HG02588 (cell line): ENCODE results near the gene NBAS.

ENCODE experiments used
- ATAC-seq: cut with Tn5 transposase; IDR thresholded peaks from one replicate; pipeline ENCODE4 v1.9.1; 2021; ENCODE audit warnings: mild to moderate bottlenecking, moderate library complexity; ENCODE audit not compliant: unreplicated experiment

The NBAS gene

DNA sequence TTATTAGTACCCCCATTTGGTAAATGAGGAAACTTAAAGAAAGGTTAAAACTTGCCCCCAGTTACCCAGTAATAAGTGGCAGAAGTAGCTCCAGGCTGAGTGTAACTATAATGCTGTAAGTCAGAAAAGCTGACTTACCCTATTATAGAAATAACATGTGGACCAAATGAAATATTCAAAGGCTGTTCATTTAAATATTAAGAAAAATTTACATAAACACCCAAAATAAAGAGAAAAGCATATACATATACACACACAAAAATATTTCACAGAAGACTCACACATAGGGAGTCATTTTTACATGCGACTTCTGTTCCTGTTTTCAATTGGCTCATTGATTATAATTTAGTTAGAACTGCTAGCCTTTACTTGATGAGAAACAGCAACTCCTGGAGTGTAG lies 189.1 kb downstream of the NBAS start:
- ATAC-seq = no peak

DNA sequence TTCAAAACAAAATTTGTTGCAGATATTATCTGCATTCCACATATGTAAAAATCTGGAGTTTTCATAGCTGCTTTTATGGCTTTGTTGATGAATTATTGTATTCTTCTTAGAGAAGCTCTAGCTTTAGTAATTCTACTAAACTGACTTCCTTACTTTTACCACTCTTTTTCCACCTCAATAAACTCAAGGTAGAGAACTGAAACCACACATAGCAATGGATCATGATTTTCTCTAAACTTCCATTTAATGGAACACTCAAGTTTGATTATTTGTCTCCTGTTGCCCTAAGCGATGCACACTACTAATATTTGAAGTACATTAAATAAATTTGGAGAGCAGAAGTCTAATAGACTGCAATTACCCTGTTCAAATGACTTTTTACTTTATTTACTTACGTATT lies 192.0 kb downstream of the NBAS start:
- no peak for ATAC-seq

DNA sequence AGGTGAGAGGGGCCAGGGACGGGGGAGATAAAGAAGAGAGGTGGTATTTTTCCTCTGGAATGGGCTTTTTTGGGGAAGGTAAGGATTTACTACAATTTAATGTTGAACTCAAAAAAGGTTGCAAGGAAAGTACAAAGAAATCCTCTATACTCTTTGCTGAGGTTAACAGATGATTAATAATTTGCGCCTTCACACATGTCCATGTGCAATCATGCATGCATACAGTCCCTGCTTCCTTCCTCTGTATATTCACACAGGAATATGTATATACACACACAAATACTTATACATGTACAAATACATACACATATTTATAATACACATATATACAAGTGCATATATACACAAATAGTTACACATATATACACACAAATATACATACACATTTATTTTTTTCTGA lies 193.4 kb downstream of the NBAS start:
- ATAC-seq = no peak

DNA sequence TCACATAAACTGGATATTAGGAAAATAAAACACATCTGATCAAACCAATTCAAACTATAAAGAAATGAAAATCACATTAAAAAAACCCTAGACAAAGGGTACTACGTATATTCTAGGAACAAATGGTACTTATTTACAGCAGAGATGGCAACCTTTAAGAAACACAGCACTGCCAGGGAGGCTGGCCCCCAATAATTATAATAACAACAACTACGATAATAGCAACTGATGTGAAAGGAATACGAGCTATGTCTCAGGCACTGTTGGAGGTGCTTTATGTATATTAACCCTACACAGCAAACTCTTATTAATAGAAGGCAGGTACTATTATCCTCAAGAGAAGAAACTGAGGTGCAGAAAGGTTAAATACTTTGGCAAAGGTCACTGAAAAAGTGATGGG lies 193.9 kb downstream of the NBAS start:
- no peak for ATAC-seq

DNA sequence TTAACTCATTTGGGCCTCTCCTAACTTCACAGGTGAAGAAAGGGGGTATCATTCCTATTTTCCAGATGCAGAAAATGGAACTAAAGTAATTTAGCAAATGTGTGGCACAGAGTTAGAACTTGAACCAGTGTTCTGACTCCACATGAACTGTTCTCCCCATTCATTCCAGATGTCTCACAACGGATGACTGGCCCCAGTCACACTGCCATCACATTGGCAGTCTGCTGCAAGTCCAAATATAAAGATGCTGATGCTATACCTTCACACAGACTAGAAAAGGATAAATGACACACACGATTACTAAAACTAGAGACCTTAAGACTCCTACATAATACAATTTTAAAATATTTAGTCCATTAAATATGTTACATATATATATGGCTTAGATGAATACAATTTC lies 195.7 kb downstream of the NBAS start:
- ATAC-seq = no peak

DNA sequence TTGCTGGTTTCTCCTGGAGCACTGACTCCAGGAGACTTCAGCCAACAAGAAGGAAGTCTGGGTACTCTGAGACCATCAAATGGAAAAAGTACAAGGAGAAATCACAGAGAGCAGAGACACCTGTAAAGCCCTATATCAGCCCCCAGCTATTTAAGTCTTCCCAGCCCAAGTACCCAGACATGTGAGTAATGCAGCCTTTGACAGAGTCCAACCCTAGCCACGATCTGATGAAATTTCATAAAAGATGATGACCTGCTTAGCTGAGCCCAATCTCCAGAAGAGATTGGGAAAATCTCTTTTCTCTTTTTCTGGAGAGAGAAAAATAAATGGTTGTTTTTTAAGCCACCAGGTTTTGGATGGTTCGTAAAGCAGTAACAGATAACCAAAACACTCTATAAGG lies 196.6 kb downstream of the NBAS start:
- no peak for ATAC-seq

DNA sequence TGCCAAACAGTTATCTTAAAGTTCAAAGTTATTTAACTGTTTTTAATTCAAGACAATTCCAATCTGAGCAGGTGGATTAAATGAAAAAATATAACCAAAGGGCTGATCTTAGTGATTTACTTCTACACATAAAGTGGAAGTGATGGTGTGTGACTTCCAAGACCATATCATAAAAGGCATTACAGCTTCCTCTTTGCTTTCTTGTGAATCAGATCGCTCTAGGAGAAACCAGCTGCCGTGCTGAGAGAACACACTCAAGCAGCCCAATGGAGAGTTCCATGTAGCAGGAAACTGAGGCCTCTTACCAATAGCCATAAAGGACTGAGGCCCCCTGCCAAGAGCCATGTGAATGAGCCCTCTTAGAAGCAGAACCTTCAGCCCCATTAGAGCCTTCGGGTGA lies 197.4 kb downstream of the NBAS start:
- no peak for ATAC-seq

DNA sequence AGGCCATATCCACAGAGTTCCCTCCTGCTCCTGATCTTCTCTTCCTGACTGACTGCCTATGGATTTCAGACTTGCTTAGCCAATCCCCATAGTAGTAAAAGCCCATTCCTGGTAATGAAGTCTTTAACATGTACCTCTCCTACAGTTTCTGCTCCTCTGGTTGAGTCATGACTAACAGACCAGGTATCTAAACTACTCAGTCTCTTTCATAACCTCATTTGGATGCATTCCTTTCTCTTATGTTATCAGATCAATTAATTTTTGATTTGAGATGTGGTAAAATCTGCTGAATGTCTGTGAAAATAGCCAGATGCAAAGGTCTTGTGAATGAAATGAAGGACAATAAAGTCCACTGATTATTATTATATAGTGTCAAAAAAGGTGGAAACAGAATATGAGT lies 198.0 kb downstream of the NBAS start:
- no peak for ATAC-seq

DNA sequence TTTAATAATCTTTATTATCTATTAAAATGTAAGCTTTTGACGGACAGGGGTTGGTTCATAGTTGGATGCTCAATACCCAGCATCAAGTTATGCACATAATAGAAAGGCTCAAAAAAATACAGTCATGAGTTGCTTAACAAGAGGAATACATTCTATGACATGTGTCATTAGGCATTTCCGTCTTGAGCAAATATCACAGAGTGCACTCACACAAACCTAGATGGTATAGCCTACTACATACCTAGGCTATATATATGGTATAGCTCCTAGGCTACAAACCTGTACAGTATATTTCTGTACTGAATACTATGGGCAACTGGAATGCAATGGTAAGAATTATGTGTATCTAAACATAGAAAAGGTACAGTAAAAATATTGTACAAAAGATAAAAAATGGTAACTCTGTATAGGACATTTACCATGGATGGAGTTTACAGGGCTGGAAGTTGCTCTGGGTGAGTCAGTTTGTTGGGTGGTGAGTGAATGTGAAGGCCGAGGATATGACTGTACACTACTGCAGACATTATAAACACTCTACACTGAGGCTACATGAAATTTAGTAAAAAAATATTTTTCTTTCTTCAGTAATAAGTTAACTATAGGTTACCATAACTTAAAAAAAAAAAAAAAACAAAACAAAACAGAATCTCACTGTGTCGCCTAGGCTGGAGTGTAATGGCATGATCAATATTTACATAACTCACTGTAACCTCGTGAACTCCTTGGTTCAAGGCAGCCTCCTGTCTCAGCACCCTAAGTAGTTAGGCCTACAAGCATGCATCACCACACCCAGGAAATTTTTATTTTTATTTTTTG lies 201.2 kb downstream of the NBAS start:
- ATAC-seq = no peak

DNA sequence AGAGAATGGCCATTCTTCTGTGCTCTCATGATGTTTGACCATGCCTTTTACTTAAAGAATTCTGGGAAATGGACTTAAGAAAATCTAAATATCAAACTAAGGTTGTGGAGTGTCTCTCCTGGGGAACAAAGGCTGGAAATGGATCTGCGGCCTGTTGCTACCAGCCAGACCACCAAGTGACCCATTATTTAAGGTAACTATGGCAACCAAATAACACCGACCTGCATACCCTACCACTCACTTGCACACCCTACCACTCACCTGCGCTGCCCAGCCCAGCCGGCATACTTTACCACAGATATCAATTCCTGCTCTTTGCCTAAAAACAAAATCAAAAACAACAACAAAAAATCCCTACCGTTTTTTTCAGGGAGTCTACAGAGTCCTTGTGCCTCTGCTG lies 203.2 kb downstream of the NBAS start:
- ATAC-seq = no peak

DNA sequence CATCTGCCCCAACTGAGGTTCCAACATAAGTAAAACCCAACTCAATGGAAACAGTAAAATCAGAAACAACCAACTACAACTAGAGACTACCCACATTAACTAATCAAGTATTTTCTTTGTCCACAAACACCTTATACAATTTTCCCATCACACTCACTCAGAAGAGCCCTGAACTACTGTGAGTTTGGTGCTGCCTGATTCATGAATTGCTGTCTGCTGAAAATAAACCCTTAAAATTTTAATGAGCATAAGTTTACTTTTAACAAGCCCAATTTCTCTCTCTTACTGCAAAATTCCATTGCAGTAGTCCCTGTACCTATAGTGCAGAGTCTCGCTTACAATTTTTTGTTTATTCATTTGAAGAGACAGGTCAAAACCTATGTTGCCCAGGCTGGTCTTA lies 203.9 kb downstream of the NBAS start:
- no peak for ATAC-seq

DNA sequence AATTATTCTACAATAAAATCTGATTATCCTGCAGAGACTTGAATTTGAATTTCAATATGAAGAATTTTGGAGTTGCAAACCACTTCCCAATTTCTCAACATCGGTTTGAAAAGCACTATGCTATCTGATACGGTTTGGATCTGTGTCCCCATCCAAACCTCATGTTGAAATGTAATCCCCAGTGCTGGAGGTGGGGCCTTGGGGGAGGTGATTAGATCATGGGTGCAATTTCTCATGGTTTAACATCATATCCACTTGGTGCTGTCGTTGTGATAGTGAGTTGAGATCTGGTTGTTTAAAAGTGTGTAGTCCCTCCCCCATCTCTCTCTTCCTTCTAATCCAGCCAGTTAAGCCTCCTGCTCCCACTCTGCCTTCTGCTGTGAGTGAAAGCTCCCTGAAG lies 205.7 kb downstream of the NBAS start:
- ATAC-seq = no peak

DNA sequence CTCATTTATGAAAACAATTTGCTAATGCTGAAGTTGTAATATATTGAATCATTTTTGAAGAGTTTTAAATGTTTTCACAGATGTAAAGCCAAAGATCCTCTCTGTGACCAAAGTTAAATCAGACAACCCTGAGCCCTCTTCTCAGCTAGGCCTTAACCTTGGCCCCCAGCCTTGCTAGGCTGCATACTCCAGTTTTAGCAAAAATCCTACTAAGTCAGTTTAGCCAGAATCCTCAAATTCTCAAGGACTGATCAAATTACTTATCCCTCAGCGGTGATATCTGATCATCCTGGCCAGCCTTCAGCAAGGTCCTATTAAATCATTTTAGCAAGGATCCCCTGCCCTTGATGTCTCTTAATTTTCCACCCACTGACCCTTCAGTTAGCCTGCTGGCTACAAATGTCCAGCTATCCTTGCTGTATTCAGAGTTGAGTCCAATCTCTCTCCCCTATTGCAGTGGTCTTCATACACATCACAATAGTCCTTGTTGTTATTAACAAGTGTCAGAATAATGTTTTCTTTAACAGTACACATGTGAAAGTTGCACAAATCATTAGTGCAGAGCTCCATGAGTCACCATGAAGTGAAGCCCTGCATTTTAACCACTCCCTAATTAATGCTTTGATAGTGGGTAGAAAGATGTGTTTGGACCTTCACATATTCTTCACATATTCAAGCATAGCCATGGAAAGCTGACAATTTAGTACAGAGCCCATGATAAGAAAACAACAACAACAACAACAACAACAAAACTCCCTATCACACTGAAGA lies 206.4 kb downstream of the NBAS start:
- ATAC-seq = no peak

DNA sequence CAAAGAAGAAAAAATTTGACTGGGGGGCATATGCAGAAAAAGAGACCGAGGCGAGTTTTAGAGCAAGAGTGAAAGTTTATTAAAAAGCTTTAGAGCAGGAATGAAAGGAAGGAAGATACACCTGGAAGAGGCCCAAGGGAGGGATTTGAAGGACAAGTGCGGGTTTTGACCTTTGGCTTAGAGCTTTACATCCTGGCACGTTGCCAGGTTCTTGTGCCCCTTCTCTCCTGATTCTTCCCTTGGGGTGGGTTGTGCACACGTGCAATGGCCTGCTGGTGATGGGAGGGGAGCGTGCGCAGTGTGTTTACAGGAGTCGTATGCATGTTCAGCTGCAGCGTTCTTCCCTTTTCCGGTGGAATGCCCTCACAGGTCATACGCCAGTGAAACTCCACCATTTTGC lies 208.8 kb downstream of the NBAS start:
- no peak for ATAC-seq

DNA sequence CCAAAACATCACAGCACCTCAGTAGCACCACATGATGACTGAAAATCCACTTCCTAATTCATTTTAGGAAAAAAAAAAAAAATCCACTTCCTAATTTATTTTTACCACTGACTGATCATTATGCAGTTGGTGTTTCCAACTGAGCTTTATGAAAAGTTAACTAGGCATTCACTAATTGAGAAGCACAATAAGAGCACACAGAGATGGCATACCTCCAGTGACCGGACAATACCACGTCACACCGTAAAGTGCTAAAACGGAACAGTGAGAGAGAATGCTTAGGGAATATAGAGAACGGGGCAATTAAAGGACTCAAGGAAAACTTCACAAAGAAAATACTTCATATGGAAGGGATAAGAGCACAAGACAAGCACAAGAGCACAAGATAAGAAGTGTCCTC lies 212.5 kb downstream of the NBAS start:
- no peak for ATAC-seq

DNA sequence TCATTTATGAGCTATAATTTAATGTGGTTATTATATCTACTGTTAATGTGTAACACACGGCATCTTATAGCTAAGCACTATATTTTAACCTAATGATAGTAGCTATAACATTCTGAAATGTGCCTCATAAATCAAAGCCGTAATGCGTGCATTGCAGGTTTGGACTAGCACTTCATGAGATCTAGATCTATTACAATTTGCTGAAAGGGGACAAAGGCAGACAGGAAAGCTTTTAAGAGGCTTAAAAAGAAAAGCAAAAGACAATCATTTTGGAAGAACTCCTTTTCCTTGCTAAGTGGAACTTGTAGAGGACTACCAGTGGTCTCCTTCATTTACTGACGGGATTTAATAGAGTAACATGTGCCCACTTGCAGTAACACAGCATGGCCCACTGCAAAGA lies 213.1 kb downstream of the NBAS start:
- no peak for ATAC-seq

DNA sequence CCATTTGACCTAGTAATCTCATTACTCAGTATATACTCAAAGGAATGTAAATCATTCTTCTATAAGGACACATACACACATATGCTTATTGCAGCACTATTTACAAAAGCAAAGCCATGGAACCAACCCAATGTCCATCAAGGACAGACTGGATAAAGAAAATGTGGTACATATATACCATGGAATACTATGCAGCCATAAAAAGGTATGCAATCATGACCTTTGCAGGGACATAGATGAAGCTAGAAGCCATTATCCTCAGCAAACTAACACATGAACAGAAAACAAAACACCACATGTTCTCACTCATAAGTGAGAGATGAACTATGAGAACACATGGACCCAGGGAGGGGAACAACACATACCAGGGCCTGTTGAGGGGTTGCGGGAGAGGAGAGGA lies 214.5 kb downstream of the NBAS start:
- no peak for ATAC-seq

DNA sequence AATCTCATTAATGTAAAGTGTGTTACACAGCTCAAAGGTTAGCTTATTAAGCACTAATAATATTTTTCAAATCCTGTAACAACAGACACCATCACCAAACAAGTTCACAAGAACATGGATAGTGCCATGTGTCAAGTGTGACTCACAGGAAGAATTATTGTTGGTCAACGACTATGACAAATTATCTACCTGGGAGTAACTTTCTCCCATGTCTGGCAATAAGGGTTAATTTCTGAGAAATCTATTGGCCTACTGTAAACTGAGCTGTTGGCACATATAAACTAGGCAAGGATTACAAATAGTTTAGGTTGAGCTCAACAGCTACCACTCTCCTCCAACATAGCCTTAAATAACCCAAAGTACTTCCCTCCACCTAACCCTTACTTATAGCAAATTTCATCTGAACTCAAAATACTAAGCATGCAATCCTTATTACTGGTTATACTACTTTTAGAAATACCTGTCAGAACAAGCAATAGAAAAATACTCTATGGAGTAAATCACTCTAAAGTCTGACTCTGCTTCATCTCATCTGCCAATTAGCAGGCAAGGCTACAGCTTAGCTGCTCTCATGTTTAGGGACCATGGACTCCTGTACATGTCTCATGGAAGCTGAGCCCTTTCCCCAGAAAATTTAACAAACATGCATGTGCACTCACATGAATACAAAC lies 223.0 kb downstream of the NBAS start:
- no peak for ATAC-seq

DNA sequence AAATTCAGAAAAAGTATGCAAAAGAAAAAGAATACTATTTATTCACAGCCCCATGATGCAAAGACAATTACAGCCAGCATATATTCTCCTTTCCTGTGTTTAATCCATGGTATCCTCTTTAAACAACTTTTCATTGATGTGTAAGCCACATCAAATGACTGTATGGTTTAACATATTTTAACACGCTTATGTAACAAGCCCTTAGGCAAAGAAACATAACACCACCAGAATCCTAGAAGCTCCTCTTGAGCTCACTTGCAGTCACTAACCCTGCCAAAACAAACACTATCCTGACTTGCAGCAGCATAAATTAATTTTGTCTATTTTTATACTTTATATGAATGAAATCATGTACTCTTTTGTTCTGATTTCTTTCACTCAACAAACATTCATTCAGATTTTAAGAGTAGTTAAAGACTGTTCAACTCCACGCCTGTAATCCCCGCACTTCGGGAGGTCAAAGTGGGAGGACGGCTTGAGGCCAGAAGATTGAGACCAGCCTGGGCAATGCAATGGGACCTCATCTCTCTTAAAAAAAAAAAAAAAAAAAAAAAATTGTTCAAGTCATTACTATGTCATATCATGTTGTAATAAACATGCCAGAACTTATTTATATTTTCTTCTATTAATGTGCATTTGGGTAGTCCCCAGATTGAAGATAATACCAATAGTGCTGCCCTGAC lies 226.3 kb downstream of the NBAS start:
- no peak for ATAC-seq

DNA sequence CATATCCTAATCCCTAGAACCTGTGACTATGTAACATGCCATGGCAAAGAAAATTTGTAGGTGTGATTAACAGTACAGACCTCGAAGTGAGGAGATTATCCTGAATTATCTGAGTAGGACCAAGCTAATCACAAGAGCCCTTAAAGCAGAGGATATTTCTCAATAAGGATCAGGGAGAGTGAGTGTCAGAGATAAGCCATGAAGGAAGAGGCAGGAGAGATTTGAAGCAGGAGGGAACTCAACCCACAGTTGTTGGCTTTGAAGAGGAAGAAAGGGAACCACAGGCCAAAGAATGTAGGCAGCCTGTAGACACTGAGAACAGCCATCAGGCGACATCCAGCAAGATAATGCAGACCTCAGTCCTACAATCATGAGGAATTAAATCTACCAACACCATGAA lies 229.3 kb downstream of the NBAS start:
- no peak for ATAC-seq

DNA sequence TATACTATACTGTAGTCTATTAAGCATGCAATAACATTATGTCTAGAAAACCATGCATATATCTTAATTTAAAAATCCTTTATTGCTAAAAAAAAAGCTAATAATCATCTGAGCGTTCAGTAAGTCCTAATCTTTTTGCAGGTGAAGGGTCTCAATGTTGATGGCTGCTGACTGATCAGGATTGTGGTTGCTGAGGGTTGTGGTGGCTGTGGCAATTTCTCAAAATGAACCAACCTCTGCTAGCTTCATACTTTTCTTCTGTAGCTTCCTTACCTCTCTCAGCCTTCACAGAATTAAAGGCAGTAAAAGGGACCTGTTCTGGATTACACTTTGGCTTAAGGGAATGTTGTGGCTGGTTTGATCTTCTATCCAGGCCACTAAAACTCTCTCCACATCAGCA lies 235.8 kb downstream of the NBAS start:
- ATAC-seq = no peak
